ENCODE data around the gene MAGI2. TPM values are rescaled to one million over a fixed set of nuclear protein-coding genes. Genes with fewer than 3 reads are reported as not detected.

MAGI2 gene
- total RNA-seq, 1 experiment from 2014 or later, result 0.34 TPM

GRCh38 chr7:78434281-78434680 is 1019.2 kb downstream of the MAGI2 start:
- TF ChIP-seq EZH2 (IDR thresholded peaks at IDR 0.05; ENCODE audit: borderline replicate concordance, low read depth, low read length, poor library complexity, severe bottlenecking) (no peak), CTCF (conservative IDR thresholded peaks at IDR 0.05; ENCODE audit: low read depth, low read length) (peak; percentile 20; the same call in 1 of the 2 replicates)
- Histone ChIP-seq H3K4me1 (ENCODE audit: insufficient read depth, low read length, poor library complexity, severe bottlenecking) (peaks cover 3% of the 10 kb centered on the region), H3K4me3 (ENCODE audit: low read depth, low read length, poor library complexity, severe bottlenecking) (no peak overlapping the region), H3K27ac (ENCODE audit: low read depth, low read length, poor library complexity, severe bottlenecking) (no peak overlapping the region), H3K9me3 (ENCODE audit: low read depth, low read length, poor library complexity, severe bottlenecking) (no peaks in the 10 kb centered on the region), H3K36me3 (ENCODE audit: insufficient read depth, low read length, poor library complexity, severe bottlenecking) (no peaks in the 10 kb centered on the region), H3K27me3 (replicated peaks; ENCODE audit: insufficient read depth, low read depth, low read length, poor library complexity) (peaks cover 66% of the 10 kb centered on the region)
- ChIA-PET CTCF (interaction anchor here (0.7 kb wide), 1 partner anchor 300 kb away, joined by 3 read pairs; no protein-coding TSS in a partner anchor), POLR2A (ENCODE audit: low non-redundant PET) (no interaction called here)
- no peak for DNase-seq (ENCODE audit: low spot score)
- BruUV-seq (replicated peaks), result no TSS peak
- intact Hi-C loops (cut with micrococcal nuclease; ENCODE audit: unreplicated experiment), result loop anchor here (10.0 kb wide), 1 partner anchor 299 kb away; no protein-coding TSS in a partner anchor

- DNase-seq (ENCODE audit: low spot score), result no peak
- no TSS peak for BruUV-seq (replicated peaks)
- H3K4me1 ChIP-seq (ENCODE audit: insufficient read depth, low read length, poor library complexity, severe bottlenecking), result no peaks in the 10 kb centered on the region
- H3K27me3 ChIP-seq (replicated peaks; ENCODE audit: insufficient read depth, low read depth, low read length, poor library complexity), result peaks cover 61% of the 10 kb centered on the region
- ChIA-PET POLR2A (ENCODE audit: low non-redundant PET) (no interaction called here), CTCF (no interaction called here)
- no peaks in the 10 kb centered on the region for H3K9me3 ChIP-seq (ENCODE audit: low read depth, low read length, poor library complexity, severe bottlenecking)
- H3K4me3 ChIP-seq (ENCODE audit: low read depth, low read length, poor library complexity, severe bottlenecking), result no peak overlapping the region
- intact Hi-C loops (cut with micrococcal nuclease; ENCODE audit: unreplicated experiment), result loop anchor here (10.0 kb wide), 1 partner anchor 299 kb away; no protein-coding TSS in a partner anchor
- TF ChIP-seq CTCF (conservative IDR thresholded peaks at IDR 0.05; ENCODE audit: low read depth, low read length) (no peak), EZH2 (IDR thresholded peaks at IDR 0.05; ENCODE audit: borderline replicate concordance, low read depth, low read length, poor library complexity, severe bottlenecking) (no peak)
- no peak overlapping the region for H3K27ac ChIP-seq (ENCODE audit: low read depth, low read length, poor library complexity, severe bottlenecking)
- H3K36me3 ChIP-seq (ENCODE audit: insufficient read depth, low read length, poor library complexity, severe bottlenecking), result no peaks in the 10 kb centered on the region
Measured at GRCh38 chr7:78433421-78433820, 1020.0 kb downstream of the MAGI2 start.

- H3K9me3 ChIP-seq (ENCODE audit: low read depth, low read length, poor library complexity, severe bottlenecking), result no peaks in the 10 kb centered on the region
- intact Hi-C loops (cut with micrococcal nuclease; ENCODE audit: unreplicated experiment), result loop anchor here (10.0 kb wide), 1 partner anchor 295 kb away; no protein-coding TSS in a partner anchor
- TF ChIP-seq CTCF (conservative IDR thresholded peaks at IDR 0.05; ENCODE audit: low read depth, low read length) (no peak), EZH2 (IDR thresholded peaks at IDR 0.05; ENCODE audit: borderline replicate concordance, low read depth, low read length, poor library complexity, severe bottlenecking) (no peak)
- H3K36me3 ChIP-seq (ENCODE audit: insufficient read depth, low read length, poor library complexity, severe bottlenecking), result no peaks in the 10 kb centered on the region
- no peaks in the 10 kb centered on the region for H3K4me1 ChIP-seq (ENCODE audit: insufficient read depth, low read length, poor library complexity, severe bottlenecking)
- no peak for DNase-seq (ENCODE audit: low spot score)
- POLR2A ChIA-PET (ENCODE audit: low non-redundant PET), result no interaction called here
- peaks cover 31% of the 10 kb centered on the region for H3K27me3 ChIP-seq (replicated peaks; ENCODE audit: insufficient read depth, low read depth, low read length, poor library complexity)
- CTCF ChIA-PET, result no interaction called here
- no TSS peak for BruUV-seq (replicated peaks)
- H3K4me3 ChIP-seq (ENCODE audit: low read depth, low read length, poor library complexity, severe bottlenecking), result no peak overlapping the region
- H3K27ac ChIP-seq (ENCODE audit: low read depth, low read length, poor library complexity, severe bottlenecking), result no peak overlapping the region
Measured at GRCh38 chr7:78429878-78430277, 1023.6 kb downstream of the MAGI2 start.

Measured in A673 (cell line).